HG03378 (cell line): ENCODE results near the gene IQUB.
"Not testable (repeated sequence)": the region's sequence is repeated elsewhere in the genome, so short reads cannot be mapped to it uniquely, and the experiment has no call there.

Experiments
- ATAC-seq: cut with Tn5 transposase; IDR thresholded peaks from one replicate; pipeline ENCODE4 v1.9.1; 2021; ENCODE audit warnings: mild to moderate bottlenecking, moderate library complexity; ENCODE audit not compliant: unreplicated experiment

IQUB gene

GRCh38 chr7:123494193-123494796 is 40.1 kb downstream of the IQUB start:
- ATAC-seq: peak; percentile 71

GRCh38 chr7:123492485-123492884 is 41.9 kb downstream of the IQUB start:
- peak; percentile 82 for ATAC-seq

- ATAC-seq: no peak
These were observed 48.7 kb downstream of the IQUB start for GRCh38 chr7:123485721-123486120.

GRCh38 chr7:123485187-123485586 is 49.2 kb downstream of the IQUB start:
- ATAC-seq: no peak

- ATAC-seq: no peak
These were observed 50.2 kb downstream of the IQUB start for GRCh38 chr7:123484199-123484598.

- ATAC-seq: no peak
These were observed 54.3 kb downstream of the IQUB start for GRCh38 chr7:123480107-123480506.

GRCh38 chr7:123478056-123478455 is 56.3 kb downstream of the IQUB start:
- ATAC-seq: not testable (repeated sequence)

GRCh38 chr7:123472750-123473445 is 61.5 kb downstream of the IQUB start:
- no peak for ATAC-seq

- no peak for ATAC-seq
These were observed 62.1 kb downstream of the IQUB start for GRCh38 chr7:123472327-123472726.

GRCh38 chr7:123468303-123468702 is 66.1 kb downstream of the IQUB start:
- no peak for ATAC-seq

- ATAC-seq: no peak
These were observed 70.5 kb downstream of the IQUB start for GRCh38 chr7:123463890-123464289.

GRCh38 chr7:123460616-123461015 is 73.8 kb downstream of the IQUB start:
- ATAC-seq: no peak

GRCh38 chr7:123455965-123456470 is 78.4 kb downstream of the IQUB start:
- no peak for ATAC-seq

- ATAC-seq: no peak
These were observed 94.3 kb downstream of the IQUB start for GRCh38 chr7:123440101-123440548.

- no peak for ATAC-seq
These were observed 95.2 kb downstream of the IQUB start for GRCh38 chr7:123439191-123439590.

GRCh38 chr7:123437447-123437995 is 96.9 kb downstream of the IQUB start:
- no peak for ATAC-seq

- no peak for ATAC-seq
These were observed 99.2 kb downstream of the IQUB start for GRCh38 chr7:123435080-123435700.

- no peak for ATAC-seq
These were observed 100.7 kb downstream of the IQUB start for GRCh38 chr7:123433665-123434064.

GRCh38 chr7:123432601-123433000 is 101.8 kb downstream of the IQUB start:
- ATAC-seq: no peak

- ATAC-seq: no peak
These were observed 103.2 kb downstream of the IQUB start for GRCh38 chr7:123431075-123431614.

- ATAC-seq: no peak
These were observed 109.1 kb downstream of the IQUB start for GRCh38 chr7:123425246-123425645.
